ENCODE measurements around the gene HACL1.

HACL1 gene

GRCh38 chr3:15636028-15636709 lies 34.8 kb upstream of the HACL1 start:
- no peak overlapping the region for H3K4me3 ChIP-seq (replicated peaks; ENCODE audit: low read depth, low read length)
- peak; percentile 50 for DNase-seq (ENCODE audit: extremely low read depth, insufficient read length)
- no peaks in the 10 kb centered on the region for H3K27me3 ChIP-seq (replicated peaks; ENCODE audit: control insufficient read depth, insufficient read depth, low read length)
- TF ChIP-seq CTCF (IDR thresholded peaks at IDR 0.05; ENCODE audit: insufficient read depth, low read length, poor library complexity, severe bottlenecking) = no peak
- H3K36me3 ChIP-seq (ENCODE audit: control insufficient read depth, insufficient read depth, low read length) = no peaks in the 10 kb centered on the region

DNA sequence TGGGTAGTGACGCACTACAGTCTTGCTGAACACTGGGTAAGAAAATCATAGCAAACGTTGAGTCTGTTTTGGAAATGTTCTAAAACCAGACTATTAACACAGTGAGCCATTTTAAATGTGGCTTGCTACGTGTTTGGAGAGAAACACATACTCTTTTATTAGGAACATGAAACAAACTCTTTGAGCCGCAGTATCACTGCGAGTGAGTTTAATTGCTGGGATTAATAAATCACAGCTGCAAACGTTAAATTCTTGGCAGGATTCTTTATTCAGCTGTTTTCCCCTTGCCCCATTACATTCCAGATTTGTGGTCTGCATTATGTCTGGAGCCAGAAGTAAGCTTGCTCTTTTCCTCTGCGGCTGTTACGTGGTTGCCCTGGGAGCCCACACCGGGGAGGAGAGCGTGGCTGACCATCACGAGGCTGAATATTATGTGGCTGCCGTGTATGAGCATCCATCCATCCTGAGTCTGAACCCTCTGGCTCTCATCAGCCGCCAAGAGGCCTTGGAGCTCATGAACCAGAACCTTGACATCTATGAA lies 33.8 kb upstream of the HACL1 start:
- DNase-seq (ENCODE audit: extremely low read depth, insufficient read length) = no peak

GRCh38 chr3:15634671-15635070 lies 33.3 kb upstream of the HACL1 start:
- Histone ChIP-seq H3K27me3 (replicated peaks; ENCODE audit: control insufficient read depth, insufficient read depth, low read length) (no peaks in the 10 kb centered on the region), H3K4me3 (replicated peaks; ENCODE audit: low read depth, low read length) (no peak overlapping the region), H3K36me3 (ENCODE audit: control insufficient read depth, insufficient read depth, low read length) (no peaks in the 10 kb centered on the region)
- no peak for TF ChIP-seq CTCF (IDR thresholded peaks at IDR 0.05; ENCODE audit: insufficient read depth, low read length, poor library complexity, severe bottlenecking)
- DNase-seq (ENCODE audit: extremely low read depth, insufficient read length) = no peak

More for the DNA sequence above, 33.8 kb upstream of the HACL1 start:
- Histone ChIP-seq H3K27me3 (replicated peaks; ENCODE audit: control insufficient read depth, insufficient read depth, low read length) (no peaks in the 10 kb centered on the region), H3K4me3 (replicated peaks; ENCODE audit: low read depth, low read length) (no peak overlapping the region), H3K36me3 (ENCODE audit: control insufficient read depth, insufficient read depth, low read length) (no peaks in the 10 kb centered on the region)
- no peak for TF ChIP-seq CTCF (IDR thresholded peaks at IDR 0.05; ENCODE audit: insufficient read depth, low read length, poor library complexity, severe bottlenecking)

- no peak for TF ChIP-seq CTCF (IDR thresholded peaks at IDR 0.05; ENCODE audit: insufficient read depth, low read length, poor library complexity, severe bottlenecking)
- Histone ChIP-seq H3K4me3 (replicated peaks; ENCODE audit: low read depth, low read length) (no peak overlapping the region), H3K36me3 (ENCODE audit: control insufficient read depth, insufficient read depth, low read length) (no peaks in the 10 kb centered on the region)
Measured at GRCh38 chr3:15633766-15634598, 32.6 kb upstream of the HACL1 start.

DNA sequence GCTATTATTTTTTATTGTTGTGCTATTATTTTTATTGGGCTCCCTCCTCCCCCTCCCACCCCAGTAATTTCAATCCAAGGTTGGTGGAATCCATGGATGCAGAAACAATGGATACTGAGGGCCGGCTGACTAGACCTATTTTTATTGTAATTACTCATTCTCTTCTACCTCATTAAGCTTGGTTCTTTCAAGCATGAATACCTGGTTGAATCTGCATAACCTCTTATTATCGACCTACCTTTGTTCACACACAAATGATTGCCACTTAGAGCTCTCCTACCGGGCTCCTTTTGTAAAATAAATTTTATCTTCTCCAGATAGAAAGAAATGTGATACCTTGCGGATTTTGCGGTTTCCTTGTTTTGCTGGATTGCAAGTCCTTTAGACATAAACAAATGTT lies 31.8 kb upstream of the HACL1 start:
- Histone ChIP-seq H3K27me3 (replicated peaks; ENCODE audit: control insufficient read depth, insufficient read depth, low read length) (no peaks in the 10 kb centered on the region), H3K36me3 (ENCODE audit: control insufficient read depth, insufficient read depth, low read length) (no peaks in the 10 kb centered on the region), H3K4me3 (replicated peaks; ENCODE audit: low read depth, low read length) (no peak overlapping the region)
- no peak for TF ChIP-seq CTCF (IDR thresholded peaks at IDR 0.05; ENCODE audit: insufficient read depth, low read length, poor library complexity, severe bottlenecking)
- DNase-seq (ENCODE audit: extremely low read depth, insufficient read length) = no peak

More at GRCh38 chr3:15633766-15634598, 32.6 kb upstream of the HACL1 start:
- no peak for DNase-seq (ENCODE audit: extremely low read depth, insufficient read length)
- no peaks in the 10 kb centered on the region for H3K27me3 ChIP-seq (replicated peaks; ENCODE audit: control insufficient read depth, insufficient read depth, low read length)
